Measurements from ENCODE around the gene COLQ. TPM values are rescaled to one million over a fixed set of nuclear protein-coding genes. Genes with fewer than 3 reads are reported as not detected.
"Not testable (repeated sequence)": the region's sequence is repeated elsewhere in the genome, so short reads cannot be mapped to it uniquely, and the experiment has no call there.

Gene COLQ
- total RNA-seq, 2 experiments from 2014 or later: 3.6 to 5.2 TPM

DNA sequence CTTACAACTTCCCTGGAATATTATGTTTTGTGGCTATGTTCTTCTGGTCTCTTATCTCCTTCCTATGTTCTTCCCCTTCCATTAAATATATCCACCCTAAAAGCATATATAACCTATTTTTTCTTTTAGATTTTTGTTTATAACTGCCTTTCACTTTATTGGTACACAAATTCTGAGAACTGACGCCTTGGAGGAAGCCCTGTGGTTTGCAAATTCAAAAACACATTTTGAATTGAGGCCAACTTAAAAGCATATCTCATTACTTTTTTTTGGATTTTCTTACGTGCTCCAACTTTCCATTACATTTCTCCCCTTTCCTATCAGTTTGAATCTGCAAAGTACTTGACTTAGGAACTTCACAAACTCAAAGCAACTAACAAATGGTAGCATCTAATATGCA, 15.3 kb upstream of the COLQ start:
- ChIA-PET CTCF (no interaction called here), POLR2A (interaction anchor here (0.6 to 1.2 kb wide), 3 partner anchors 20 to 267 kb away, joined by 3 to 7 read pairs (median 3); no protein-coding TSS in a partner anchor)
- Mint-ChIP-seq H3K27ac (peak overlapping the region; percentile 97), H3K4me1 (peaks cover 66% of the 10 kb centered on the region), H3K36me3 (ENCODE audit: low read depth) (peaks cover 15% of the 10 kb centered on the region), H3K4me3 (peak overlapping the region; percentile 53), H3K9me3 (peaks cover 5% of the 10 kb centered on the region), H3K27me3 (no peaks in the 10 kb centered on the region)
- DNase-seq: no peak

DNA sequence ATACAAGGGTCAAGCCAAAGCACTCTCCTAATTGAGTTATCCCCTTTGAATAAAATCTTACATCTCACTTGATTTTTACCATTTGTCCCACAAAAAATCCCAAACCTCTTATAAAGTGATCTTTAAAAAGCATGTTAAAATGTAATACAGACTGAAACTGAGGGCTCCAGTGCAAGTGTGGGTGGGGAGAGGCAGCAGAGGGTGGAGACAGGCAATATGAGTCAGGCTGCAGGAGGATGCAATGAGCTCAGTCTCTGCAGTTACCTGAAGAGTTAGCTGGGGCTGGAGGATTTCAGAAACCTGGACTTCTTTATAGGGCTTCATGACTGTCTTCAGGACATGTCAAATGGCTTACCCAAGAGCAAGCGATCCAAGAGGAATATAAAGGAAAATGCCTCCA, 14.2 kb upstream of the COLQ start:
- H3K36me3 Mint-ChIP-seq (ENCODE audit: low read depth): peaks cover 15% of the 10 kb centered on the region
- H3K27me3 Mint-ChIP-seq: no peaks in the 10 kb centered on the region
- peak overlapping the region; percentile 2 for H3K4me3 Mint-ChIP-seq
- peaks cover 56% of the 10 kb centered on the region for H3K4me1 Mint-ChIP-seq
- H3K9me3 Mint-ChIP-seq: peaks cover 5% of the 10 kb centered on the region
- ChIA-PET POLR2A (interaction anchor here (0.7 to 1.8 kb wide), 15 partner anchors 9 to 729 kb away, joined by 3 to 13 read pairs (median 4); partner anchors contain the start of genes BTD, DPH3, HACL1 and OXNAD1), CTCF (interaction anchor here (0.8 to 1.2 kb wide), 3 partner anchors 9 to 23 kb away, joined by 4 to 7 read pairs (median 6); no protein-coding TSS in a partner anchor)
- peak overlapping the region; percentile 97 for H3K27ac Mint-ChIP-seq
- DNase-seq: peak; percentile 72

DNA sequence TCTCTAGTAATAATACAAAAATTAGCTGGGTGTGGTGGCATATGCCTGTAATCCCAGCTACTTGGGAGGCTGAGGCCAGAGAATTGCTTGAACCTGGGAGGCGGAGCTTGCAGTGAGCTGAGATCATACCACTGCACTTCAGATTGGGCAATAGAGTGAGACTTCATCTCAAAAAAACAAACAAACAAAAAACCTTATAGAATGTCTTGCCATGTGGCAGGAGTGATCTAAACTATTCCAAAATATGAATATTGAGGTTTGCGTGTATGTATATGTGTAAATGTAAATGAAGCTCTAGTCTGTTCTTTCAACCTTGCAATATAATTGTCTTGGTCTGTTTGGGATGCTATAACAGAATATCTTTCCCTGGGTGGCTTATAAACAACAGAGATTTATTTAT, 11.1 kb upstream of the COLQ start:
- H3K9me3 Mint-ChIP-seq, H3K27ac Mint-ChIP-seq: not testable (repeated sequence)
- H3K4me1 Mint-ChIP-seq: peaks cover 56% of the 10 kb centered on the region

DNA sequence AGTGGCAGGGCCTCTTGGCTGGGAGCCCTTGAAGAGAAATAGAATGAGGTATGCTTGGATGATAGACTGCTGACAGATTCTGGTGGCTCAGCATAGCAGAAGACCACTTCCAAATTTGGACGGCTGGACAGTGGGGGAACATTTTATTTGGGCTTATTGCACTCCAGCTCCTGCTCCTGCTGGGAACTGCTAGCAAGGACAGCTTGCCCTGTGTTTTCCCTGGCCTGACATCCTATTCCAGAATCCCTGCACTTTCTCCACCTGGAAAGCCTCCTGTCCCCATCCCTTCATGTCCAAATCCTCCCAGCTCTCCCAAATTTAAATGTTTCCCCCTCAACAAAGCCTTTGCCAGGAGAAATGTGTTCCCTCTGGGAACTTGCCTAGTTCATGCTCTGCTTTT, 9.8 kb upstream of the COLQ start:
- Mint-ChIP-seq H3K4me1 (peaks cover 43% of the 10 kb centered on the region), H3K27ac (no peak overlapping the region), H3K4me3 (no peak overlapping the region), H3K36me3 (ENCODE audit: low read depth) (peaks cover 4% of the 10 kb centered on the region), H3K9me3 (no peaks in the 10 kb centered on the region), H3K27me3 (no peaks in the 10 kb centered on the region)
- DNase-seq: no peak
- ChIA-PET CTCF (interaction anchor here (0.7 kb wide), 1 partner anchor 13 kb away, joined by 3 read pairs; no protein-coding TSS in a partner anchor), POLR2A (interaction anchor here (1.1 kb wide), 1 partner anchor 12 kb away, joined by 3 read pairs; no protein-coding TSS in a partner anchor)

More for the DNA sequence above, 11.1 kb upstream of the COLQ start:
- H3K27me3 Mint-ChIP-seq; POLR2A ChIA-PET; H3K4me3 Mint-ChIP-seq; H3K36me3 Mint-ChIP-seq (ENCODE audit: low read depth); CTCF ChIA-PET; DNase-seq: not testable (repeated sequence)

DNA sequence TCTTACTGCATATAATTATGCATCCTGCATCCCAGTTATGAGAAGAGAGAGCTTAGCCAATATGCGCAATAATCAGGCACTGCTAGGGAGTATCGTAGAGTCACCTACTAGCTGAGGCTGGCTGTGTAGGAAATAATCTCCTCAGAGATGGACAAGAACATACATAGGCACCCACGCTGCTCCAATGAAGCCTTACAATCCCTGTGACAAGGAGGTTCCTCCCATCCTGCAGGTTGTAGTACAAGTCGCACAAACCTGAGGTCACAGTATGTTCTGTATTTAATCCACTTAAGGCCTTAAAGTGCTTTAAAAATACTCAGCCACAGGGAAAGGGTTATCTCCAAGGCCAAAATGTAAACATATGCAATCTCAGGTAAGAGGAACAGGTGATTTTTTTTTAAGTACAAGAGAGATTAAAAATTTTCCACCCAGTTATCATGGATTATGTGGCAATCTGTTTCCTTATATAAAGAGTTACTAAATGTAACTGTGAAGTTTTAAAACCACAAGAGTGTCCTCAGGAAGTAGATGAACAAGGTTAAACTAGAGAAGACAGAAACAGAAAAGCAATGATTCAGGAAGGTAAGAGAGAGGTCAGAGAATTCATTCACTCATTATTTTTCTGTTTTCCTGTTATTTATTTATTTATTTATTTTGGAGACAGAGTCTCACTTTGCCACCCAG, 7.5 kb upstream of the COLQ start:
- no peak overlapping the region for H3K4me3 Mint-ChIP-seq

DNA sequence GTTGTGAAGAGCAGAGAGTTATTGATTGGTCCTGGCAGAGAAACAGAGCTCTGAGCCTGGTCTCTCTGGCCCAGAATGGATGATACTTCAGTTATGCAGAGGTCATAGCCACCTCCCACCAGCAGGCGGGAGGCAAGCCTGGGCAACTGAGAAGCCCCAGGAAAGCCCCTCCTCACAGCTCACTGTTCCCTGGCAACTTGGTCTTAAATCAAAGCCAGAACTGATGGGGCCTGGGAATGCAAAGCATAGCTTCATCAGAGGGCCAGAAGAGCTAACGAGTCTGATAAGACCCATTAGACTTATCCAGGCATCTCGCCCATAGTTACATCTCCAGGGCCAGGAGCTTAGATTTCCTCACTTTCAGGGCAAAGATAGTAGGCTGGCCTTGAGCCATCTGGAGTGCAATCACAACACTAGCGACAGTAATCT, 5.5 kb upstream of the COLQ start:
- ChIA-PET CTCF (interaction anchor here (1.1 to 1.5 kb wide), 5 partner anchors 9 to 30 kb away, joined by 3 to 6 read pairs (median 4); no protein-coding TSS in a partner anchor), POLR2A (interaction anchor here (1.2 kb wide), 1 partner anchor 9 kb away, joined by 3 read pairs; no protein-coding TSS in a partner anchor)
- Mint-ChIP-seq H3K36me3 (ENCODE audit: low read depth) (no peaks in the 10 kb centered on the region), H3K27ac (no peak overlapping the region), H3K4me3 (no peak overlapping the region), H3K4me1 (peaks cover 23% of the 10 kb centered on the region), H3K9me3 (peaks cover 2% of the 10 kb centered on the region), H3K27me3 (no peaks in the 10 kb centered on the region)
- no peak for DNase-seq

More for the DNA sequence above, 7.5 kb upstream of the COLQ start:
- Mint-ChIP-seq H3K9me3 (peaks cover 2% of the 10 kb centered on the region), H3K36me3 (ENCODE audit: low read depth) (peaks cover 1% of the 10 kb centered on the region), H3K27me3 (no peaks in the 10 kb centered on the region), H3K27ac (peak overlapping the region; percentile 50), H3K4me1 (peaks cover 24% of the 10 kb centered on the region)
- no peak for DNase-seq
- ChIA-PET POLR2A (interaction anchor here (0.8 kb wide), 2 partner anchors 11 to 72 kb away, joined by 3 to 4 read pairs; partner anchors contain the start of genes BTD and HACL1), CTCF (interaction anchor here (1.4 kb wide), 1 partner anchor 28 kb away, joined by 4 read pairs; no protein-coding TSS in a partner anchor)

DNA sequence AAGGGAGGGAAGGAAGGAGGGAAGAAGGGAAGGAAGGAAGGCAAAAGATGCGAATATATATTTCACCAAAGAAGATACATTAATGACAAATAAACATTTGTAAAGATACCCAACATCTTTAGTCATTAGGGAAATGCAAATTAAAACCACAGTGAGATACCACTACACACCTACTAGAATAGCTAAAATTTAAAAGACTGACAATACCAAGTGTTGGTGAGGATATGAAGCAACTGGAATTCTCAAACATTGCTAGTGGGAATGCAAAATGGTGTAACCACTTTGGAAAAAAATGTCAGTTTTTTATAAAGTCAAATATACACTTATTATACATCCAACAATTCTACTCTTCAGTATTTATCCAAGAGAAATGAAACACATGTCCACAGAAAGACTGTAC, 4.3 kb upstream of the COLQ start:
- H3K27me3 Mint-ChIP-seq: no peaks in the 10 kb centered on the region
- CTCF ChIA-PET: no interaction called here
- POLR2A ChIA-PET: no interaction called here
- peaks cover 31% of the 10 kb centered on the region for H3K4me1 Mint-ChIP-seq
- no peak overlapping the region for H3K4me3 Mint-ChIP-seq
- peaks cover 2% of the 10 kb centered on the region for H3K9me3 Mint-ChIP-seq
- no peak overlapping the region for H3K27ac Mint-ChIP-seq
- DNase-seq: no peak
- peaks cover 3% of the 10 kb centered on the region for H3K36me3 Mint-ChIP-seq (ENCODE audit: low read depth)

DNA sequence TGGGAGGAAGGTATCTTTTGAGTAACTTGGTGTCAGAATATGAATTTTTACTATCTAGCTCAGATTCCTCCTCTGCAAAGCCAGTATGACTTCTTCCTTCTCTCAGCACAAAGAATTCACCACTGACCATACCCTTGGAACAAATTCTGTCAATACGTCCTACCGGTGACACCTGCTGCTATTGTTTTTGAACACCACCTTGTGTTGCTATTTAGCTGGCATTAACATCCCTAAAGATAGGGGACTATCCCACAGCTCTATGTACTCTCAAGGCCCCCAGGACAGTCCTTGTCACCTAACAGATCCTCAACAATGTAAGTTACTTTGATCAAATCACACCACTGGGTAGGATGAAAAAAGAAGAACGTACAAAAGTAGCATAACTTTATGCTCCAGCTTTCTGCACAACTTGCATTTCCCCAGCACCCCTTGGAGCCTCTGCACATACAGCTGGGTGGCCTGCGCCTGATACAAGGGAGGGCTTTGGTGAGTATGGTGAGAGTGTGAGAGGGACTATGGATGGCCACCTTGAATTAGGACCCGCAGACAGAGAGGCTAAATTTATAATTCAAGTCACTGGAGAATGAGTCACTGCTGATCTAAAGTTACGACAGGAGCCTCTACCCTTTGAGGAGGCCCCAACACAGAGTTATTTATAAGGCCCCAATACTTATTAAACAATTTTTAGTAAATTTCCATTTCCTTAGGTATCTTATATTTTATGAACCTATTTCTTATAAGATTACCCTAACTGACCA, 2.3 kb upstream of the COLQ start:
- Mint-ChIP-seq H3K27me3 (no peaks in the 10 kb centered on the region), H3K27ac (no peak overlapping the region), H3K4me1 (peaks cover 20% of the 10 kb centered on the region), H3K9me3 (peaks cover 2% of the 10 kb centered on the region), H3K4me3 (no peak overlapping the region), H3K36me3 (ENCODE audit: low read depth) (peaks cover 3% of the 10 kb centered on the region)
- POLR2A ChIA-PET: interaction anchor here (1.0 to 1.5 kb wide), 3 partner anchors 12 to 22 kb away, joined by 3 to 6 read pairs (median 5); no protein-coding TSS in a partner anchor
- CTCF ChIA-PET: no interaction called here
- DNase-seq: no peak

DNA sequence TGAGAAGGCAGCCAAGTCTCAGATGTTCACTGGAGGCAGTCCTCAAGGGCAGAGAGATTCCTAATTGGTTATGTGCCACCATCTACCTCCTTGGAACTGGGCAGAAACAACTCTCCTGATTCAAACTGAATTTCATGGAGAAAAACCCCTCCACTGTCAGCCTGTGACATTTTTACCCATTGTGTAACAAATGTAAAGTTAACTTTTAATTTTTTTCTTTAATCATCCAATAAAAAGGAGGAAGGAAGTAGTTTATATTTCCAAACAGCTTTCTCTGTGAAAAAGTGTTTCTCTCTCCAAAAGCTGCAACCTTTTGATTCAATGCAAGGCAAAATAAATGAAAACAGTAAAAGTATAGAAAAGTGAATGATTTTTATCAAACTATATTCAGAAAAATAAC, 510 bp upstream of the COLQ start:
- peaks cover 3% of the 10 kb centered on the region for H3K36me3 Mint-ChIP-seq (ENCODE audit: low read depth)
- no peaks in the 10 kb centered on the region for H3K27me3 Mint-ChIP-seq
- CTCF ChIA-PET: interaction anchor here (0.7 to 0.9 kb wide), 2 partner anchors 28 to 404 kb away, joined by 3 read pairs; no protein-coding TSS in a partner anchor
- peaks cover 16% of the 10 kb centered on the region for H3K4me1 Mint-ChIP-seq
- peaks cover 2% of the 10 kb centered on the region for H3K9me3 Mint-ChIP-seq
- POLR2A ChIA-PET: no interaction called here
- no peak for DNase-seq
- H3K27ac Mint-ChIP-seq: no peak overlapping the region
- no peak overlapping the region for H3K4me3 Mint-ChIP-seq

DNA sequence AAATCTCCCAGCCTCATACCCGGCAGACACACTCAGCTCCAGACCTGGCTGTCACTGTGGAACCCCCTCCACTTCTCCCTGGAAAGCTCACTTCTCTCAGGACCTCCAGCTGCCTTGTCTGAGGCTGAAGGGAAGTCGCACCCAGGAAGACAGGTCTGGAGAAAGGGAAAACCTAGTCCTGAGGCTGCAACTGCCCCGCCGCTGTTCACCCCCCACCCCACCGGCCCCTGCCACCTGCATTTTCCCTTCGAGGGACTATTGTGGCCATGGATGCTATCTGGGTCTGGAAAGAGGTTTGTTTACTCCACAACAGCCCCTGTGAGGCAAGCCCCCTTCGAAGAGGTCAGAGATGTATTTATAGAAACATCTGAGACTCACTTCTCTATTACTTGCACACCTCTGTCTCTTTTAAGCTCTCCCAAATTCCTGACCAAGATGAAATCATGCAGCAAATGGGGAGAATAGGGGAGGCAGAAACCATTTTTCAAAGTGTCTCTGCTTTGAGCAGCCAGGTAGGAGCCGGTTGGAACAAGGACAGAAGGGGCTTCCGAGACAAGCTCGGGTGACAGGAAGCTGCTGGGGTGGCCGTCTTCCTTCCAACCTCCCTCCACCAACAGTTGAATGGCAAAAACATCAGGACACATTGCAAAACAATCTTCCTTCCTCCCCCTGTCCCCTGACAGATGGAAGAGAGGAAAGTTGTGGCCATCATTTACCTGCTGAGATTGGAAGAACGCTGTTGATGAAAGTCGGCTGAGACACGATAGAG, 518 bp downstream of the COLQ start:
- POLR2A ChIA-PET: interaction anchor here (1.0 kb wide), 1 partner anchor 13 kb away, joined by 4 read pairs; no protein-coding TSS in a partner anchor
- no peaks in the 10 kb centered on the region for H3K27me3 Mint-ChIP-seq
- CTCF ChIA-PET: interaction anchor here (0.7 to 1.0 kb wide), 4 partner anchors 14 to 403 kb away, joined by 3 to 4 read pairs (median 3); no protein-coding TSS in a partner anchor

DNA sequence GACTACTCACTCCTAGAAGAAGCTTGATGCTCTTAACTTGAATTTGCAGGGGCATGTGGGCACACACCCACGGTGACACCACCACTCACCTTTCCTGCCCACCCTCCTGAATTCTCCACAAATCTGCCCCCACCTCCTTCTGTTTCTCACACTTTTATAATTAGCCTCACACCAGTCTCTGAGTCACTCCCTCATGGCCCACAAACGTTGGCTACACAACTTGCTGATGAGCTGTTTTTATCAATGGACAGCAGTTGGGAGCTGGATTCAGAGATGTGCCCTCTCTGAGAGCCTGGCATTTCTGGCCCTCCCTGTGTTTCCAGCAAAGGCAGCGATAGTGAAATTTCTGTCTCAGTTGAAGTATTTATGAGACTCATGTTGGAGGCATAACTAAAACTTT, 1.3 kb downstream of the COLQ start:
- no peaks in the 10 kb centered on the region for H3K9me3 Mint-ChIP-seq

More for the DNA sequence above, 518 bp downstream of the COLQ start:
- H3K4me1 Mint-ChIP-seq: peaks cover 16% of the 10 kb centered on the region
- H3K9me3 Mint-ChIP-seq: peaks cover 2% of the 10 kb centered on the region
- no peak for DNase-seq
- peak overlapping the region; percentile 62 for H3K4me3 Mint-ChIP-seq
- H3K36me3 Mint-ChIP-seq (ENCODE audit: low read depth): peaks cover 3% of the 10 kb centered on the region
- H3K27ac Mint-ChIP-seq: no peak overlapping the region

DNA sequence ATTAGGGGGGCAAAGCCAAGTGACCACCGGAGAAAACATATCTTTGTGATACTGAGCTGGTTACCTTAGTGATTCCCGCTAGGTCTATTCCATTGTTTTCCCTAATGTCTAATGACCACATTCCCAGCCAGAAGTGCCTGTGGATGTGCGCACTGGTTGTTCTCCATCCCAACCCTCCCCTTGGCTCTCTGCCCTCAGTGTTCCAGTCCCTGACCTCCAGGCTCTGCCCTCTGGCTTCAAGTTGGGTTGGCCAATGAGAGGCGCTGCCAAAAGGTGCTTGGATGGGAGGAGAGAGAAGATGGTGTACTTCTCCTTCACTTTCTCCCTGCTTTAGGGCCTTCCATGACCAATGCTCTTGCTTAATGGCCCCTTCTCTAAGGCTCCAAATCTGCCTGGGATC, 2.4 kb downstream of the COLQ start:
- CTCF ChIA-PET: interaction anchor here (0.8 to 1.8 kb wide), 3 partner anchors 12 to 316 kb away, joined by 3 to 4 read pairs (median 3); no protein-coding TSS in a partner anchor
- peaks cover 16% of the 10 kb centered on the region for H3K4me1 Mint-ChIP-seq
- no peaks in the 10 kb centered on the region for H3K9me3 Mint-ChIP-seq
- peaks cover 3% of the 10 kb centered on the region for H3K36me3 Mint-ChIP-seq (ENCODE audit: low read depth)
- POLR2A ChIA-PET: interaction anchor here (0.6 to 1.7 kb wide), 3 partner anchors 11 to 312 kb away, joined by 3 to 6 read pairs (median 3); no protein-coding TSS in a partner anchor
- H3K27me3 Mint-ChIP-seq: no peaks in the 10 kb centered on the region
- H3K27ac Mint-ChIP-seq: no peak overlapping the region
- no peak for DNase-seq
- no peak overlapping the region for H3K4me3 Mint-ChIP-seq

More for the DNA sequence above, 1.3 kb downstream of the COLQ start:
- no peak overlapping the region for H3K4me3 Mint-ChIP-seq
- peaks cover 3% of the 10 kb centered on the region for H3K36me3 Mint-ChIP-seq (ENCODE audit: low read depth)
- CTCF ChIA-PET: interaction anchor here (0.9 to 1.0 kb wide), 2 partner anchors 14 to 38 kb away, joined by 3 read pairs; no protein-coding TSS in a partner anchor
- H3K27ac Mint-ChIP-seq: no peak overlapping the region
- DNase-seq: no peak
- peaks cover 16% of the 10 kb centered on the region for H3K4me1 Mint-ChIP-seq
- POLR2A ChIA-PET: interaction anchor here (1.2 to 1.7 kb wide), 2 partner anchors 12 to 16 kb away, joined by 3 to 6 read pairs; no protein-coding TSS in a partner anchor
- no peaks in the 10 kb centered on the region for H3K27me3 Mint-ChIP-seq

All from activated CD4-positive, alpha-beta memory T cell treated with anti-CD3 and anti-CD28 coated beads, Interleukin-2, amount 10 ng/mL, durations not matched to agents 7 days and 5 days (primary cell).